Suprapubic skin (tissue), 4 donors: ENCODE data around the gene STXBP5L. TPM values are rescaled to one million over a fixed set of nuclear protein-coding genes. Genes with fewer than 3 reads are reported as not detected.
"Not testable (repeated sequence)": the region's sequence is repeated elsewhere in the genome, so short reads cannot be mapped to it uniquely, and the experiment has no call there.

Source experiments
- DNase-seq, 2 donors: peaks; one replicate each; pipeline ENCODE4 v3.0.0-alpha.2; 2019; ENCODE audit warnings: low spot score in 2 of 2
- H3K27ac ChIP-seq: fragments of 200-600 bp; sonication (generic); one replicate; pipeline ENCODE4 v1.5.1; 2019
- H3K27me3 ChIP-seq: fragments of 200-600 bp; sonication (generic); one replicate; pipeline ENCODE4 v1.5.1; 2019
- H3K36me3 ChIP-seq: fragments of 200-600 bp; sonication (generic); one replicate; pipeline ENCODE4 v1.5.1; 2019
- H3K4me1 ChIP-seq: fragments of 200-600 bp; sonication (generic); one replicate; pipeline ENCODE4 v1.5.1; 2019
- H3K4me3 ChIP-seq: fragments of 200-600 bp; sonication (generic); one replicate; pipeline ENCODE4 v1.5.1; 2019; ENCODE audit warnings: mild to moderate bottlenecking
- H3K9me3 ChIP-seq: fragments of 200-600 bp; sonication (generic); one replicate; pipeline ENCODE4 v1.5.1; 2019
- EP300 ChIP-seq: sonication (generic); formaldehyde crosslinking; IDR thresholded peaks from one replicate; pipeline ENCODE4 v1.6.1; 2017; ENCODE audit warnings: antibody characterized with exemption
- POLR2A ChIP-seq, 2 donors: fragments of 450-650 bp; IDR thresholded peaks; one replicate each; pipeline ENCODE4 v1.6.1; 2017; ENCODE audit warnings: antibody characterized with exemption in 2 of 2, mild to moderate bottlenecking in 2 of 2, moderate library complexity in 2 of 2
- POLR2AphosphoS5 ChIP-seq, 3 donors: sonication (generic); formaldehyde crosslinking; IDR thresholded peaks; one replicate each; pipeline ENCODE4 v1.6.1; 2017; ENCODE audit warnings: antibody characterized with exemption in 3 of 3
- WGBS: methylation state at CpG from one replicate; pipeline ENCODE4 v1.1.5; 2018; 5-methylcytosine and 5-hydroxymethylcytosine counted together
- total RNA-seq, 4 donors: library from RNA; depleted of rRNA; stranded (reverse); fragments of >200 nt; gene quantifications; one replicate each; pipeline ENCODE4 v1.1.0, GENCODE V29; 2016
- TF ChIP-seq, protein P1 (sequence below), 2 donors: fragments of 200-600 bp in 1 of 2; fragments of 450-650 bp in 1 of 2; sonication (generic) in 1 of 2; IDR thresholded peaks; one replicate each; pipeline ENCODE4 v1.5.1; 2016 to 2019; ENCODE audit warnings: antibody characterized with exemption in 2 of 2, mild to moderate bottlenecking in 1 of 2, moderate library complexity in 1 of 2

Gene STXBP5L
- total RNA-seq, 4 donors from 2014 or later: 0.08 to 0.32 (median 0.15) TPM; not detected in 1

DNA sequence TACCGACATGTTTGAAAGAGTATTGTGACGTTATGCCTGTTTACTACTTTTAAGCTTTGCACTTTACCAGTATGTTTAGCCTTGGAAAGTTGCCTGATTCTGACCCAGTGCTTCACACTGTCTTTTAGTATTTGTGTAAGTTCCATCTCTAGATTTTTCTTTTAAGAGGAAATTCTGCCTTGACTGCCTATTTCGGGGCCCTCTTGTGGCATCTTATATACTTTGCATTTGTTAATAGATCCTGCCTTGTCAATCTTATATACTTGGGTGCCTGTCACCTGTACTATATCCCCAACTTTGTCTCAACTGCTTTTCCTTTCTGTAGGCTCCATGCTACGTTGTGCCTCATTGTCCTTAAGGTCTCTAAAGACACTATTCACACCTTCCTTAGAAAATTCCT, 244.6 kb downstream of the STXBP5L start:
- no peak overlapping the region for H3K27ac ChIP-seq
- TF ChIP-seq POLR2AphosphoS5 (IDR thresholded peaks at IDR 0.05) (no peak), POLR2A (IDR thresholded peaks at IDR 0.05) (no peak), EP300 (no peak)
- TF ChIP-seq, protein P1, sequence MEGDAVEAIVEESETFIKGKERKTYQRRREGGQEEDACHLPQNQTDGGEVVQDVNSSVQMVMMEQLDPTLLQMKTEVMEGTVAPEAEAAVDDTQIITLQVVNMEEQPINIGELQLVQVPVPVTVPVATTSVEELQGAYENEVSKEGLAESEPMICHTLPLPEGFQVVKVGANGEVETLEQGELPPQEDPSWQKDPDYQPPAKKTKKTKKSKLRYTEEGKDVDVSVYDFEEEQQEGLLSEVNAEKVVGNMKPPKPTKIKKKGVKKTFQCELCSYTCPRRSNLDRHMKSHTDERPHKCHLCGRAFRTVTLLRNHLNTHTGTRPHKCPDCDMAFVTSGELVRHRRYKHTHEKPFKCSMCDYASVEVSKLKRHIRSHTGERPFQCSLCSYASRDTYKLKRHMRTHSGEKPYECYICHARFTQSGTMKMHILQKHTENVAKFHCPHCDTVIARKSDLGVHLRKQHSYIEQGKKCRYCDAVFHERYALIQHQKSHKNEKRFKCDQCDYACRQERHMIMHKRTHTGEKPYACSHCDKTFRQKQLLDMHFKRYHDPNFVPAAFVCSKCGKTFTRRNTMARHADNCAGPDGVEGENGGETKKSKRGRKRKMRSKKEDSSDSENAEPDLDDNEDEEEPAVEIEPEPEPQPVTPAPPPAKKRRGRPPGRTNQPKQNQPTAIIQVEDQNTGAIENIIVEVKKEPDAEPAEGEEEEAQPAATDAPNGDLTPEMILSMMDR (IDR thresholded peaks at IDR 0.05): no peak
- no peaks in the 10 kb centered on the region for H3K4me1 ChIP-seq
- 63% methylated on average over 4 of the region's 4 CpGs for WGBS
- no peaks in the 10 kb centered on the region for H3K9me3 ChIP-seq
- H3K27me3 ChIP-seq: no peaks in the 10 kb centered on the region
- no peaks in the 10 kb centered on the region for H3K36me3 ChIP-seq
- no peak for DNase-seq
- no peak overlapping the region for H3K4me3 ChIP-seq

DNA sequence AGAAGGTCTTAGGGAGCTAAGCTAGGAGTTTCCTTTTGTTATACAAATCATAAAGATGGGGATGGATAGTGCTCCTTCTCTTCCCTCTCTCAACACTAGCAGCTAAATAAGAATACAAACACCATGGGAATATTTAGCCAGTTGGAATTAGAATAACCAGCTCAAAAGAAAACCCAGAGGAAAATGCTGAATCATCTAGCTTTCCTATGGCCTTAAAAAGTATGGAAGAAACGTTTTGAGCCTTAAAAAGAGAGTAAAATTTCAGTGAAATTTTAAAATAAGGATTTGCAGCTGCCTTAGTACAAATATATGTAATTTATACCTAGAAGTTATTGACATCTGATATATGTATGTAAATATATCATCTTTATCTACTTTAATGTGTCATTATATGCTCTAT, 245.8 kb downstream of the STXBP5L start:
- WGBS: 0% methylated on average over 1 of the region's 1 CpG

DNA sequence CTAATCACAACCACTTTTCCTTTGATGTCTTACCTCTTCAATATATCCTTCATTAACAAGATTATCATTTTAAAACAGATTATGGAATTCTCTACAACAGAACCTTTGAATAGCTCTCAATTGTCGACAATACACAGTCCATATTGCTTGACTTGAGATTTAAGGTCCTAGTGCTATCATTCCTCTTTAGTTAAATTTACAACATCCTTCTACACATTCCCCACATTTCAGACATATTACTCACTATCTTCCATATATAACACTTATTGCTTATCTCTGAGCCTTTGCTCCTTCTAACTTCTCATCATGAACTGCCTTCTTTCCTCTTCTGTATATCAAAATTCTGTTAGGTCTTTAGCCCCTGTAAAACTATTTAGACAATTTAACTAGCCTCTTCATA, 247.0 kb downstream of the STXBP5L start:
- no peak overlapping the region for H3K27ac ChIP-seq
- no peaks in the 10 kb centered on the region for H3K36me3 ChIP-seq
- TF ChIP-seq EP300 (no peak), POLR2A (IDR thresholded peaks at IDR 0.05) (no peak), POLR2AphosphoS5 (IDR thresholded peaks at IDR 0.05) (no peak)
- TF ChIP-seq, protein P1 (IDR thresholded peaks at IDR 0.05): no peak
- H3K27me3 ChIP-seq: no peaks in the 10 kb centered on the region
- no peaks in the 10 kb centered on the region for H3K9me3 ChIP-seq
- 40% methylated on average over 1 of the region's 1 CpG for WGBS
- no peak overlapping the region for H3K4me3 ChIP-seq
- no peak for DNase-seq
- H3K4me1 ChIP-seq: no peaks in the 10 kb centered on the region

More for the DNA sequence above, 245.8 kb downstream of the STXBP5L start:
- Histone ChIP-seq H3K9me3 (no peaks in the 10 kb centered on the region), H3K27ac (no peak overlapping the region), H3K27me3 (no peaks in the 10 kb centered on the region), H3K36me3 (no peaks in the 10 kb centered on the region), H3K4me3 (no peak overlapping the region), H3K4me1 (no peaks in the 10 kb centered on the region)
- no peak for DNase-seq
- TF ChIP-seq POLR2AphosphoS5 (IDR thresholded peaks at IDR 0.05): no peak
- TF ChIP-seq EP300: no peak
- TF ChIP-seq POLR2A (IDR thresholded peaks at IDR 0.05): no peak

DNA sequence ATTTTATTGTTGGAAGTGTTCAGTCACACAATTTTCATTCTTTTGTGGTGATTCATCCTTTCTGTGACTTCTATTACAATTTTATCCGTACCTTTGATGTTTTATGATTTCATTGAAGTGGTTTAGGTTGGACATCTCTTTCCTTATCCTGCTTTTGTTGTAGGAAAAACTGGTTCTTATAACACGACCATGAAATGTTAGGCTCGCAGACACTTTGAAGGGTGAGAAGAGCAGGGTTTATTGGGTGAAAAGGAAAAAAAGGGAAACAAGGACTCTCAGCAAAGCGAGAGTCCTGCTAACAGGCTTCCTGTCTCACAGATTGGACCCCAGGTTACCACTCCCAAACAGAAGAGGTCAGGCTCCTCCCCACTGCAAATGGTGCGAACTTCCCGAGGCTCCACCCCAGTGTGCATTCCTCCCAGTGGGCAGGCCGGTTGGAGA, 257.4 kb downstream of the STXBP5L start:
- Histone ChIP-seq H3K4me1 (no peaks in the 10 kb centered on the region), H3K36me3 (no peaks in the 10 kb centered on the region), H3K27me3 (no peaks in the 10 kb centered on the region), H3K9me3 (peaks cover 4% of the 10 kb centered on the region), H3K27ac (no peak overlapping the region), H3K4me3 (no peak overlapping the region)
- no peak for DNase-seq
- 54% methylated on average over 7 of the region's 7 CpGs for WGBS
- no peak for TF ChIP-seq POLR2A (IDR thresholded peaks at IDR 0.05)

DNA sequence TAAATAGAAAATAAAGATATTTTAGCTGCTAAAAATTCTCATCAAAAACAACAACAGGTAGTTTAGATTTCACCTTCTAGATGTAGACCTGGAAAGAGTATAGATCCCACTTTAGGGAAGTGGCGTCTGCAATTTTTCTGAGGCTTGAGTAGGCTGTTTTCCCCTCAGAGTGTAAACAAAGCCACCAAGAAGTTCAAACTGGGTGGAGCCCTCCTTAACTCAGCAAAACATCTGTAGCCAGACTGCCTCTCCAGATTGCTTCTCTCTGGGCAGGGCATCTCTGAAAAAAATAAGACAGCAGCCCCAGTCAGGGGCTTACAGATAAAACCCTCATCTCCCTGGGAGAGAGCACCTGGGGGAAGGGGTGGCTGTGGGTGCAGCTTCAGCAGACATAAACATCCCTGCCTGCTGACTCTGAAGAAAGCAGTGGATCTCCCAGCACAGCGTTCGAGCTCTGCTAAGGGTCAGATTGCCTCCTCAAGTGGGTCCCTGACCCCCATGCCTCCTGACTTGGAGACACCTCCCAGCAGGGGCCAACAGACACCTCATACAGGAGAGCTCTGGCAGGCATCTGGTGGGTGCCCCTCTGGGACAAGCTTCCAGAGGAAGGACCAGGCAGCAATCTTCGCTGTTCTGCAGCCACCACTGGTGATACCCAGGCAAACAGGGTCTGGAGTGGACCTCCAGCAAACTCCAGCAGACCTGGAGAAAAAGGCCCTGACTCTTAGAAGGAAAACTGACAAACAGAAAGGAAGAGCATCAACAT, 259.6 kb downstream of the STXBP5L start:
- DNase-seq: no peak
- Histone ChIP-seq H3K27me3 (no peaks in the 10 kb centered on the region), H3K9me3 (peaks cover 12% of the 10 kb centered on the region), H3K36me3 (no peaks in the 10 kb centered on the region), H3K4me3 (no peak overlapping the region), H3K4me1 (no peaks in the 10 kb centered on the region), H3K27ac (no peak overlapping the region)
- TF ChIP-seq, protein P1 (IDR thresholded peaks at IDR 0.05): no peak
- TF ChIP-seq EP300 (no peak), POLR2A (IDR thresholded peaks at IDR 0.05) (no peak)
- WGBS: 70% methylated on average over 2 of the region's 4 CpGs

DNA sequence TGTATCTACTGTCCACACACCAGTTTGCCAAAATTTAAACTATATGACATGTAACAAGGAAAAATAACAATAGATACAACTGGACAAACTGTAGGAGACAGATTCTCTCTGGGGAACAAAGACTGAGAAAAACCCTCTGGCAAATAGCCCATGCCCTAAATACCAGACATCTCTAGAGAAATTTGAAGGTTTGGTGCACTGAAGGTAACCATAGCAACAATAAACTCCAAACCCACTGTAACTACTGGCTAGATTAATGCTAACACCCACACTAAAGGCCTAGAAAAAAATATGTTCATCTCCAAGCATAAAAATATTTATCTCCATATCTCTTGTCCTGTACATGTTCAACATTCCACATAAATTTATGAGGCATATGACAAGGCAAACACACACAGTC, 267.1 kb downstream of the STXBP5L start:
- Histone ChIP-seq H3K4me3 (no peak overlapping the region), H3K9me3 (peaks cover 20% of the 10 kb centered on the region), H3K4me1 (no peaks in the 10 kb centered on the region), H3K27ac (no peak overlapping the region), H3K27me3 (no peaks in the 10 kb centered on the region), H3K36me3 (no peaks in the 10 kb centered on the region)
- no peak for TF ChIP-seq EP300
- no peak for TF ChIP-seq POLR2A (IDR thresholded peaks at IDR 0.05)
- TF ChIP-seq, protein P1 (IDR thresholded peaks at IDR 0.05): no peak
- TF ChIP-seq POLR2AphosphoS5 (IDR thresholded peaks at IDR 0.05): no peak
- no peak for DNase-seq

DNA sequence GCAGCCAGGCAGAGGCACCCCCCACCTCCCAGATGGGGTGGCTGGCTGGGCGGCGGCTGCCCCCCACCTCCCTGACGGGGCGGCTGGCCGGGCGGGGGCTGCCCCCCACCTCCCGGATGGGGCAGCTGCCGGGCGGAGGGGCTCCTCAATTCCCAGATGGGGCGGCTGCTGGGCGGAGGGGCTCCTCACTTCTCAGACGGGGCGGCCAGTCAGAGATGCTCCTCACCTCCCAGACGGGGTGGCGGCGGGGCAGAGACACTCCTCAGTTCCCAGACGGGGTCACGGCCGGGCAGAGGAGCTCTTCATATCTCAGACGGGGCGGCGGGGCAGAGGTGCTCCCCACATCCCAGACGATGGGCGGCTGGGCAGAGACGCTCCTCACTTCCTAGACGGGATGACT, 282.6 kb downstream of the STXBP5L start:
- not testable (repeated sequence) for H3K27me3 ChIP-seq, H3K36me3 ChIP-seq, DNase-seq, H3K4me3 ChIP-seq, H3K9me3 ChIP-seq, H3K27ac ChIP-seq, H3K4me1 ChIP-seq
- 85% methylated on average over 4 of the region's 26 CpGs for WGBS
